SK-N-SH (cell line): ENCODE data around the gene COMMD3.

Experiments
- ELF1 ChIP-seq: IDR thresholded peaks from 2 replicates; pipeline ENCODE4 v1.4.0; 2012
- EP300 ChIP-seq, 2 experiments: IDR thresholded peaks; 2 replicates each; pipeline versions ENCODE4 v1.4.0 to v1.6.1; 2012; ENCODE audit warnings: borderline replicate concordance in 1 of 2, low read depth in 1 of 2, low read length in 1 of 2
- EZH2phosphoT487 ChIP-seq: fragments of 200-600 bp; sonication (generic); IDR thresholded peaks from 2 replicates; pipeline ENCODE4 v1.6.1; 2017; ENCODE audit warnings: low read depth, mixed run types, mild to moderate bottlenecking, antibody characterized with exemption, moderate library complexity, borderline replicate concordance
- MXI1 ChIP-seq: IDR thresholded peaks from 2 replicates; pipeline ENCODE4 v1.6.1; 2012; ENCODE audit warnings: mild to moderate bottlenecking, low read depth, low read length, improper control_type of control experiment
- RCOR1 ChIP-seq: fragments of 150-350 bp; IDR thresholded peaks from 2 replicates; pipeline ENCODE4 v1.6.1; 2017; ENCODE audit warnings: antibody characterized with exemption, low read length
- RFX5 ChIP-seq: IDR thresholded peaks from 2 replicates; pipeline ENCODE4 v1.6.1; 2012; ENCODE audit warnings: mild to moderate bottlenecking, improper control_type of control experiment, low read length
- SIN3A ChIP-seq: IDR thresholded peaks from 2 replicates; pipeline ENCODE4 v1.6.1; 2012; ENCODE audit warnings: low read depth, mild to moderate bottlenecking, low read length, moderate library complexity, borderline replicate concordance
- TAF1 ChIP-seq: IDR thresholded peaks from 2 replicates; pipeline ENCODE4 v1.6.1; 2012; ENCODE audit warnings: low read depth, mild to moderate bottlenecking, low read length, moderate library complexity, borderline replicate concordance
- TF ChIP-seq, protein P1 (sequence below): fragments of 200-600 bp; sonication (generic); IDR thresholded peaks from 2 replicates; pipeline ENCODE4 v1.6.1; 2017; ENCODE audit warnings: antibody characterized with exemption, mild to moderate bottlenecking, moderate library complexity
- TF ChIP-seq, protein P2 (sequence below): fragments of 150-350 bp; IDR thresholded peaks from 2 replicates; pipeline ENCODE4 v1.6.1; 2017; ENCODE audit warnings: antibody characterized with exemption, low read length, low read depth, borderline replicate concordance
- TF ChIP-seq, protein P3 (sequence below): IDR thresholded peaks from 2 replicates; pipeline ENCODE4 v1.4.0; 2012; ENCODE audit warnings: low read depth

DNA sequence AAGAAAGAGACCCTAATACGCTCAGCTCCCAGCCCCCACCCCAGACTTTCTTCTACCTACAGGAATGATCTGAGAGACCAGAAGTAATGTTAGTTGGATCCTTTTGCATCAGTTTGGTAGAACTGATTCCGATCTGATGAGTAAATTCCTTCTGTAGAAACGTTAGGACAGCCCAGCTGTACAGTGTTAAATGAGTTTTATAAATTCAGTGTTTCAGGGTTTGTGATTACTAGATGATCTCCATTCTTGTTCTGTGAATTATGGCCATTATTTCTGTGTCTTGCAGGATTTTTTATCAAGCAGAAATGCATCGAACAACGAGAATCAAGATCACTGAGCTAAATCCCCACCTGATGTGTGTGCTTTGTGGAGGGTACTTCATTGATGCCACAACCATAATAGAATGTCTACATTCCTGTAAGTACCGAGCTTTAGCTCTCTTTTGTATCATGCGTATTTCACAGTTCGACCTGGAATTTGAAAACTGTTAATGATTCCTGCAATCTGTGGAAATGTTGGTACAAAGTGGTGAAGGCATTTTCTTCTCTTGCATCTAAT lies 10.0 kb downstream of the COMMD3 start:
- TF ChIP-seq, protein P1, sequence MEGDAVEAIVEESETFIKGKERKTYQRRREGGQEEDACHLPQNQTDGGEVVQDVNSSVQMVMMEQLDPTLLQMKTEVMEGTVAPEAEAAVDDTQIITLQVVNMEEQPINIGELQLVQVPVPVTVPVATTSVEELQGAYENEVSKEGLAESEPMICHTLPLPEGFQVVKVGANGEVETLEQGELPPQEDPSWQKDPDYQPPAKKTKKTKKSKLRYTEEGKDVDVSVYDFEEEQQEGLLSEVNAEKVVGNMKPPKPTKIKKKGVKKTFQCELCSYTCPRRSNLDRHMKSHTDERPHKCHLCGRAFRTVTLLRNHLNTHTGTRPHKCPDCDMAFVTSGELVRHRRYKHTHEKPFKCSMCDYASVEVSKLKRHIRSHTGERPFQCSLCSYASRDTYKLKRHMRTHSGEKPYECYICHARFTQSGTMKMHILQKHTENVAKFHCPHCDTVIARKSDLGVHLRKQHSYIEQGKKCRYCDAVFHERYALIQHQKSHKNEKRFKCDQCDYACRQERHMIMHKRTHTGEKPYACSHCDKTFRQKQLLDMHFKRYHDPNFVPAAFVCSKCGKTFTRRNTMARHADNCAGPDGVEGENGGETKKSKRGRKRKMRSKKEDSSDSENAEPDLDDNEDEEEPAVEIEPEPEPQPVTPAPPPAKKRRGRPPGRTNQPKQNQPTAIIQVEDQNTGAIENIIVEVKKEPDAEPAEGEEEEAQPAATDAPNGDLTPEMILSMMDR, result no peak
- TF ChIP-seq RFX5, result no peak
- no peak for TF ChIP-seq TAF1
- no peak for TF ChIP-seq EZH2phosphoT487
- no peak for TF ChIP-seq EP300 (IDR thresholded peaks at IDR 0.05; ENCODE audit: borderline replicate concordance in 1 of 2, low read depth in 1 of 2, low read length in 1 of 2)
- no peak for TF ChIP-seq SIN3A
- no peak for TF ChIP-seq RCOR1
- TF ChIP-seq MXI1, result no peak
- TF ChIP-seq, protein P2, sequence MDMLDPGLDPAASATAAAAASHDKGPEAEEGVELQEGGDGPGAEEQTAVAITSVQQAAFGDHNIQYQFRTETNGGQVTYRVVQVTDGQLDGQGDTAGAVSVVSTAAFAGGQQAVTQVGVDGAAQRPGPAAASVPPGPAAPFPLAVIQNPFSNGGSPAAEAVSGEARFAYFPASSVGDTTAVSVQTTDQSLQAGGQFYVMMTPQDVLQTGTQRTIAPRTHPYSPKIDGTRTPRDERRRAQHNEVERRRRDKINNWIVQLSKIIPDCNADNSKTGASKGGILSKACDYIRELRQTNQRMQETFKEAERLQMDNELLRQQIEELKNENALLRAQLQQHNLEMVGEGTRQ, result no peak
- TF ChIP-seq, protein P3, sequence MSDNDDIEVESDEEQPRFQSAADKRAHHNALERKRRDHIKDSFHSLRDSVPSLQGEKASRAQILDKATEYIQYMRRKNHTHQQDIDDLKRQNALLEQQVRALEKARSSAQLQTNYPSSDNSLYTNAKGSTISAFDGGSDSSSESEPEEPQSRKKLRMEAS, result no peak
- no peak for TF ChIP-seq ELF1
